Hematopoietic multipotent progenitor cell treated with erythropoietin and hydrocortisone succinate and interleukin-3 and kit ligand, for 8 days (in vitro differentiated cells): Measurements from ENCODE around the gene SMAD5.

Experiments
- DNase-seq: peaks from one replicate; pipeline ENCODE4 v3.0.0-alpha.2; 2015

Gene SMAD5

DNA sequence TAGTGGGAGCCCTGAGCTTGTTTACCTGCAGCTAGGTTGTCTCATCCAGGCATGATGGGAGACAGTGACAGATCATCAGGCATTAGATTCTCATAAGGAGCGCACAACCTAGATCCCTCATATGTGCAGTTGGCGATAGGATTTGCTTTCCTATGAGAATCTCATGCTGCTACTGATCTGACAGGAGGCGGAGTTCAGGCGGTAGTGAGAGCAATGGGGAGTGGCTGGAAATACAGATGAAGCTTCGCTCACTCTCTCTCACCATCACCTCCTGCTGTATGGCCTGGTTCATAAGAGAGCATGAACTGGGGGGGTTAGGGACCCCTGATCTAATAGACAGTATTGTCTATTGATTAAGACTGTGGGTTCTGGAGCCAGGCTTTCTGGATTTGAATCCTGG lies 24.9 kb downstream of the SMAD5 start:
- DNase-seq, result no peak

DNA sequence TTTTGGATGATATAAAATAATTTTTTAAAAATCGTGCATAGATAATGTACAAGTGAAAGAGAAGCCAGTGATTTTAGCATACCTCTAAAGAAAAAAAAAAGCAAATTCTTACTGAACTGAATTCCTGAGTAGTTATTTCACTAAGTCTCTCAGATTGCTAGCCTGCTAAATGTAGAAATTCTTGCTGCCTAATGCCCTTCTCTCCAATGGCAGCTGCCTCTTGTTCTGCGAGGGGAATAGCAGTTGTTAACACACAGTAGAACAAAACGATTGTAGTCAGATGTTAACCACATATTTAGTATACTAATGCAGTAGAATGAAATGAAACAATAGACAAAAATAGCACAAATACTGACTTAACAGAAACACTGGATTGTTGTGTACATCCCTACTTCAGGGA lies 26.8 kb downstream of the SMAD5 start:
- no peak for DNase-seq

DNA sequence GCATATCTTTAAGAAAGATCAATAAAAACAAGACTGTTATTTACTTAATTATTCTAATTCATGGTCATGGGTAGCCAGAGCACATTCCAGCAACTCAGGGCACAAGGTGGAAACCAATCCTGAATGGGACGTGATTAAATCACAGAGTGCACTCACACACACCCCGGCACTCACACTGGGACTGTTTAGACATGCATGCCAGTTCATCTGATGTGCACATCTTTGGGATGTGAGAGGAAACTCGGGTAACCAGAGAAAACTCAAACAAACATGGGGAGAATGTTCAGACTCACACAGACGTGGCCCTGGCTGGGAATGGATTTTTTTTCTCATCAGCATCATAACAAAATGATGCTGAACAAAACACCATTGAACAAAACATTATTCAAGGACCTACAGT lies 29.4 kb downstream of the SMAD5 start:
- DNase-seq, result no peak

DNA sequence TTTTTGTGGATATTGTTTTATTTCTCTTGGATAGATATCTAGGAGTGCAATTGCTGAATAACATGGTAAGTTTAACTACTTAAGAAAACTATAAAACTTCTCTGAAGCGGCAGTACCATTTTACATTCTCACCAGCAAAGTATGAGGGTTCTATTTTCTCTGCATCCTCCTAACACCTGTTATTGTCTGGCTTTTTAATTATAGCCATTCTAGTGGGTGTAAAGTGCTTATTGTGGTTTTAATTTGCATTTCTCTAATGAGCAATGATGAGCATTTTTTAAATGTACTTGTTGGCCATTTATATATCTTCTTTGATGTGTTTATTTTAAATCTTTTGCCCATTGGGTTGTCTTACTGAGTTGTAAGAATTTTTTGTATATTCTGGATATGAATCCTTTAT lies 31.6 kb downstream of the SMAD5 start:
- no peak for DNase-seq

GRCh38 chr5:136166909-136167308 lies 34.3 kb downstream of the SMAD5 start:
- DNase-seq, result no peak

GRCh38 chr5:136169218-136169617 lies 36.6 kb downstream of the SMAD5 start:
- DNase-seq, result no peak

- DNase-seq, result peak; percentile 82
These were observed 41.5 kb downstream of the SMAD5 start for GRCh38 chr5:136174021-136174659.

- no peak for DNase-seq
These were observed 50.0 kb downstream of the SMAD5 start for GRCh38 chr5:136182618-136183017.

DNA sequence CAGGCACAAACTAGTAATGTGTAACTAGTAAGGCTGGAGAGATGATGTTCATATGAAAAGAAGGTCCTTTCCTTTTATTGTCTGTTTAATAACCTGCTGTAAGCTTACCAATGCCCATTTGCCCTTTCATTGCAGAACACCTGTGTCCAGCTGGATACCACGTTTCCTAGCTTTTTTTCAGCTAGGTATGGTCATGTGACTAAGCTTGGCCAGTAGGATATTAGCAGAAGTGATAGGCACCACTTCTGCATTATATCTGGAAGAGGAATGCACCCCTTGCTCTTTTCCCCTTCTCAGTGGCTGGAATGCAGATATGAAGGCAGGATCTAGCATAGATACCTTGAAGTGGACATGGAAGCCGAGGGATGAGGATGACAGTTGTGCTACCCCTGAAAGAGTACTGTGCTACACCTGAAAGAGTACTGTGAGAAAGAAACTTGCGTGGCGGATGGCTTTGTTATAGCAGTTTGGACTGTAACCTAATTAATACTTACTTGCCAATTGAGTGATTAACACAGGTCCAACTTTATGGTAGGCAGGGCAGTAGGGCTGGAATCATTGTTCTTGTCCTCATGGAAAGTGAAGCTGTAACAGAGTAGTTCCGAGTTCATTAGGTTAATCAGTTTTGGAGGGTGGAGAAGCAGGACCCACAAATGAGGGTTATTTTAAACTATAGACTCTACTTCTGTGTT lies 53.5 kb downstream of the SMAD5 start:
- no peak for DNase-seq

DNA sequence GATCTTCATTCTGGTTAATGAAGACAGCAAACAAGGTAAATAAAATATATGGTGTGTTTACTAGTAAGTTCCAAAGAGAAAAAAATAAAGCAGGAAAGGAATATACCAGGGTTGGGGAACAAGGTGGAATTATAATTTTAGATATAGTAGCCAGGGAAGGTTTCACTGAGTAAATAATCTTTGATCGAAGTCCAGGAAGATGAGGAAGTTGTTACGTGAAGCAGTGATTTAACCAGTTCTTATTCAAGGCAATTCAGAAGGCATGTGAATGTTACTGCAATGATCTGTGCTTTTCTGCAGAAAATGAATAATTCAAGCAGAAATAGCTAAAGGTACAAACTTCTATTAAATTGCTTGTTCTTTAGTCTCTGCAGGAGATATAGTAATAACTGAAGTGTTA lies 54.2 kb downstream of the SMAD5 start:
- DNase-seq, result no peak

- no peak for DNase-seq
These were observed 56.2 kb downstream of the SMAD5 start for GRCh38 chr5:136188859-136189258.

GRCh38 chr5:136190091-136190720 lies 57.6 kb downstream of the SMAD5 start:
- no peak for DNase-seq

DNA sequence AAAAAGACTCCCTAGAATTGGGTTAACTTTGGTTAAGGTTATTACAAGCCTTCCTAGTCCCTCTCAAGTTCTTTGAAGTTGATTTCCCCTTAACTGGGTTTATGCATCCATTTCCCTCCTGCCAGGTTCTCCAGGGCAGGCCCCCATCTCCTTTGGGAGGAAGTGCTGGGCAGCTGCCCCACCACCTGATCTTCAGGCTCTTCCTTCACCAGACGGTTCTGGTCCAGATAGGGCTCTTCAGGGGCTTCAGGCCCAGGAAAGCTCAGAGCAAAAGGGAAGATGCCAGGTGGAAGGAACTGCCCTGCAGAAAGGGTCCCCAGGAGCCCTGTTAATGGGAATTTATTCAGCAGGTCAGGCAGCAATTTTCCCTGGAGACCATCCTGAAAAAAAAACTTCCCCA lies 58.3 kb downstream of the SMAD5 start:
- no peak for DNase-seq

DNA sequence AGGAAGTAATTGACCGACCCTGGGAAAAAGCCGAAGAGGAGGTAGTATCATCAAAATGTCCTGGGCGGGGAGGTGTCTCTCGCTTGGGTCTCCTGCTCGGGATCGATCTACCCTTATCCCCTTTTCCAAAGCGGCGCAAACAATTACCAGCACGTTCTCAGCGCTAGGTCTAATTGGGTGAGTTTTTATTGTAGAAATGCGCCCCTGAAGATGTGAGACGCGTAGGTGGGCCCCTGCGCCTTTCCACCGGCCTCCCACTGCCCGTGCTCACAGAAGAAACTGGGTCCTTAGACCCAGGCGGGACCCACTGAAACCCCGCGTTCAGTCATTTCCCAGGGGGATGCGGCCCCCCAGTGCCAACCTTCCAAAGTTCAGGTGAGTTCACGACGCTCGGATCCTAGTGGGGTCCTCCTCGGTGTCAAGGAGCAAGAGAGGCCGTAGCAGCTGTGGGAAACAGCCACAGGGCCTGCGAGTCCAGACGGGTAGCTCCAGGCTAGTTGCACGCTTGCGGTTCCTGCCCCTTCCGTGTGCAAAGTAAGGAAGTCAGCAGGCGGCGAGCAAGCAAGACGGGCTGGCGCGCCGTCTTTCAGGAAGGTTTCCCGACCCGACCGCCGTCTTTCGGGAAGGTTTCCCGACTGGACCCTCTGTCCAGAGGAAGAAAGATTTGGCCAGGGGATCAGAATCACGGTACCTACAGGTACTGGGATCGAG lies 58.8 kb downstream of the SMAD5 start:
- DNase-seq, result no peak

DNA sequence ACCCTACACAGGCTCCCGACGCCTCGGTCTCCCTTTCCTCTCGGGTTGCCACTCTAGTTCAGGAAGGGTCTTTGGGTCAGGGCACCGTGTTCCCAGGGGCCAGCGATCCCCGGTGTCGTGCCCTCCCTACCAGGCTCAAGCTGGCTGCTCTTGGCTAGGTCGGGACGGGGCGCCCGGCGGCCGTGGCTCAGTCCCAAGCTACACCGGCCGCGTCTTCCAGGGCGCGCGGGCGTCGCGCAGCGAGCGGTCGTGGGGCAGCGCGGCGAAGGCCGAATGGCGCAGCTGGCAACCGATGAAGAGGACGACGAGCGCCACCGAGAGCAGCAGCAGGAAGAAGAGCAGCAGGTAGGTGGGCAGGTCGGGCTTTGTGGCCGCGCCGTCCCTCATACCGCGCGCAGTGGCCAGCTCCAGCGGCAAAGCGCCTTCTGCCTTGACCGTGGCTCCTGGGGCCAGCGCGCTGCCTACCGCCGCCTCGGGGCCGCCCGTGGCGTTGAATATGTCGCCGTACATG lies 59.4 kb downstream of the SMAD5 start:
- no peak for DNase-seq

DNA sequence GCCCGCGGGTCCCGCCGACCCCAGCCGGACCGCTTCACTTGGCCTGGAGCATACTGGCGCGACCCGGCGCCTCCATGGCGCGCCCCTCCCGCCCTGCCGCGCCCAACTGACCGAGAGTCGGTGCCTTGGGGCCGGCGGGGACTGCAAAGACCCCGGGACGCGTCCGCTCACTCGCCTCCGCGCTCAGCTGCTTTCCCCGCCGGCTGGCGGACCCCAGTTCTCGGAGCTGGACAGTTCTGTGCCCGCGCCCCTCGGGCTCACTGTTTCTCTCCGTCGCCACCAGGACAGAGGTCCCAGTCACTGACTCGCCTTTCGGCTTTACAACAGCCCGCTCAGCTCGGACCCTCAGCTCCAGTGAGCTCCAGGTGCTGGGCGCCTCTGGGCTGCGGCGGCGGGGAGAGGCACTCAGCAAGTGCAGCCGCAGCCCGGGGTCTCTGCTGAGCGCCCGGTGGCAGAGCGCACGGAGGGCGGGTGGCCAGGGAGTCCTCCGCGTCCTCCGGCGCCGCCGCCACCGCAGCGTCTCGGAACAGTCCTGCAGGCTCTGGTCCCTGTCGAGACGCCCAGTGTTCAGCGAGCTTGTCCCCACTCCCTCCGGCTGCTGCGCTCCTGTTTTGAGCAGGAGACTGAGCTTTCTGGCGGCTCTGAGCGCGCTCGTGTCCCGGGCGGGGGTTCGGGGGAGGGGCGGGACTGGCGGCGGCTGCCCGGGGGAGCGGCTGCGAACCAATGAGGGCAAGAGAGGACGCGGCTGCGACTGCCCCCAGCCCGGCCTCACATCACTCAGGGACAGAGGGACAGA lies 60.1 kb downstream of the SMAD5 start, which contains the start of gene SMIM32:
TSS of gene SMIM32 (minus strand) at position 637 of the 796 bp plus-strand sequence. CDS start 638 bp downstream, outside the sequence.
- DNase-seq, result no peak

GRCh38 chr5:136193322-136193935 lies 60.8 kb downstream of the SMAD5 start:
- no peak for DNase-seq

- DNase-seq, result no peak
These were observed 61.9 kb downstream of the SMAD5 start for GRCh38 chr5:136194576-136194975.

DNA sequence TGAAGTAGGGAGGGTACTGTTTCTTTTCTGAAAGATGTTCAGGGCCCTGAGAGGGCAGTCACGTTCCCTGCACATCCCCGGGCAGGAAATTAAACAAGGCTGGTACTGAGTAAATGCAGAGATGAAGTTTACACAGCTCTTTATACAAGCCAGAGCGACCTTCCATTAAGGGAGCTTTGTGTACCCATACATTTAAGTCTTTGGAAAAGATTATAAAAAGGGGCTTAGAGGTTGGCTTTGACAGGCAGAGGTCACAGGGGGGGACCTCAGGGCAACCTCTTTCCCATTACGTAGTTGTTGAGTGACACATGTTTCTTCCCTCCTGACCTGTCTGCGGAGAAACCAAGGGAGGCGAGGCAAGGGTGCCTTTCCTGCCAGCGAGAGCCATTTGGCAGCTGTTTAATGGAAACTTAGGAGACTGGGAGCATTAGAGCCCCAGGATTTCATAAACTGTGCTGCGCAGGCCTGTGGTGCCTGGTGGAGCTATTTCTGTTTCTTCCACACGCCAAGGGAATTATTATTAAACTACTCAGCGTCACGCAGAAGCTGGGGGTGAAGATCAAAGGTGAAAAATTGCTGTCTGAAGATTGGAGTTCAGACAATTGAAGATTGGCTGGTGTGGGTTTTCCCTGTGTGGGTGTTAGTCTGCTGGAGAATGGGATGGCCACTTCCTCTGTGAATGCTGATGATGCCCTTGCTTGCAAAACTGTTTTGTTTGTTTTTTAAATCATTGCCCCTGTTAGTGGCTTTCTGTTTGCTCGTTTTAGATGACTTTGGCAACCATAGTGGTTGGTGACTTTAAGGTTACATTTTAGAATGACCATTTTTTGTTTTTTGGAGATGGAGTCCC lies 63.6 kb downstream of the SMAD5 start:
- DNase-seq, result no peak

GRCh38 chr5:136197462-136198142 lies 65.0 kb downstream of the SMAD5 start:
- no peak for DNase-seq
